ENCODE data around the gene RNF207.

- TF ChIP-seq BHLHE40 (IDR thresholded peaks at IDR 0.05; ENCODE audit: low read depth, low read length) (no peak), POLR2A (IDR thresholded peaks at IDR 0.05; ENCODE audit: low read depth, low read length) (no peak), CEBPB (IDR thresholded peaks at IDR 0.05; ENCODE audit: low read depth, low read length) (no peak), SMC3 (IDR thresholded peaks at IDR 0.05; ENCODE audit: low read depth, low read length) (no peak), MAZ (IDR thresholded peaks at IDR 0.05; ENCODE audit: borderline replicate concordance, low read depth, low read length) (no peak), MAFK (IDR thresholded peaks at IDR 0.05; ENCODE audit: low read depth, low read length) (no peak), MXI1 (IDR thresholded peaks at IDR 0.05; ENCODE audit: borderline replicate concordance, low read depth, low read length) (no peak), FOS (IDR thresholded peaks at IDR 0.05; ENCODE audit: low read depth, low read length) (no peak), RAD21 (IDR thresholded peaks at IDR 0.05; ENCODE audit: low read length) (no peak), CHD1 (IDR thresholded peaks at IDR 0.05; ENCODE audit: low read depth, low read length) (no peak)
- TF ChIP-seq, protein P1, sequence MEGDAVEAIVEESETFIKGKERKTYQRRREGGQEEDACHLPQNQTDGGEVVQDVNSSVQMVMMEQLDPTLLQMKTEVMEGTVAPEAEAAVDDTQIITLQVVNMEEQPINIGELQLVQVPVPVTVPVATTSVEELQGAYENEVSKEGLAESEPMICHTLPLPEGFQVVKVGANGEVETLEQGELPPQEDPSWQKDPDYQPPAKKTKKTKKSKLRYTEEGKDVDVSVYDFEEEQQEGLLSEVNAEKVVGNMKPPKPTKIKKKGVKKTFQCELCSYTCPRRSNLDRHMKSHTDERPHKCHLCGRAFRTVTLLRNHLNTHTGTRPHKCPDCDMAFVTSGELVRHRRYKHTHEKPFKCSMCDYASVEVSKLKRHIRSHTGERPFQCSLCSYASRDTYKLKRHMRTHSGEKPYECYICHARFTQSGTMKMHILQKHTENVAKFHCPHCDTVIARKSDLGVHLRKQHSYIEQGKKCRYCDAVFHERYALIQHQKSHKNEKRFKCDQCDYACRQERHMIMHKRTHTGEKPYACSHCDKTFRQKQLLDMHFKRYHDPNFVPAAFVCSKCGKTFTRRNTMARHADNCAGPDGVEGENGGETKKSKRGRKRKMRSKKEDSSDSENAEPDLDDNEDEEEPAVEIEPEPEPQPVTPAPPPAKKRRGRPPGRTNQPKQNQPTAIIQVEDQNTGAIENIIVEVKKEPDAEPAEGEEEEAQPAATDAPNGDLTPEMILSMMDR (conservative IDR thresholded peaks at IDR 0.05; ENCODE audit: low read depth, low read length) = no peak
- TF ChIP-seq, protein P2, sequence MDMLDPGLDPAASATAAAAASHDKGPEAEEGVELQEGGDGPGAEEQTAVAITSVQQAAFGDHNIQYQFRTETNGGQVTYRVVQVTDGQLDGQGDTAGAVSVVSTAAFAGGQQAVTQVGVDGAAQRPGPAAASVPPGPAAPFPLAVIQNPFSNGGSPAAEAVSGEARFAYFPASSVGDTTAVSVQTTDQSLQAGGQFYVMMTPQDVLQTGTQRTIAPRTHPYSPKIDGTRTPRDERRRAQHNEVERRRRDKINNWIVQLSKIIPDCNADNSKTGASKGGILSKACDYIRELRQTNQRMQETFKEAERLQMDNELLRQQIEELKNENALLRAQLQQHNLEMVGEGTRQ (IDR thresholded peaks at IDR 0.05; ENCODE audit: low read depth, low read length) = no peak
Observed at GRCh38 chr1:6197746-6198427, 8.0 kb upstream of the RNF207 start.
